Fibroblast of the conjunctiva (primary cell): ENCODE data around the gene APBB2.
A peak's percentile ranks its signal among the peaks of the same experiment; 100 is the strongest.

ENCODE experiments used
- DNase-seq: peaks from one replicate; pipeline ENCODE4 v3.0.0-alpha.2; 2010; ENCODE audit warnings: low read depth

Gene APBB2

DNA sequence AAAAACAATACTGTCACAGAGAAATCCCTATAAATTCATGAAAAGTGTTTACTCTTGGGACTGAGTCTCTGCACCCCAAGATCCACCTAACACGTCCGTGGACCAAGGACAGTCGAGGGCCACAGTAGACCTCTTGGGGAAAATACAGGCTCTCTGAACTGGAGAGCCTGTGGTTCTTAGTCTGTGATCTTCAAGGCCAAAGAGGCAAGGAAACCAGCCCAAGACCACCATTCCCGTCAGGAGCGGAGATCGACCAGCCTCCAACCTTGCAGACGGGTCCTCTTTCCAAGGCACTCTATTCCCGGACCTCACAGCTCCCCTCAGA is 1.6 kb upstream of the APBB2 start:
- no peak for DNase-seq

DNA sequence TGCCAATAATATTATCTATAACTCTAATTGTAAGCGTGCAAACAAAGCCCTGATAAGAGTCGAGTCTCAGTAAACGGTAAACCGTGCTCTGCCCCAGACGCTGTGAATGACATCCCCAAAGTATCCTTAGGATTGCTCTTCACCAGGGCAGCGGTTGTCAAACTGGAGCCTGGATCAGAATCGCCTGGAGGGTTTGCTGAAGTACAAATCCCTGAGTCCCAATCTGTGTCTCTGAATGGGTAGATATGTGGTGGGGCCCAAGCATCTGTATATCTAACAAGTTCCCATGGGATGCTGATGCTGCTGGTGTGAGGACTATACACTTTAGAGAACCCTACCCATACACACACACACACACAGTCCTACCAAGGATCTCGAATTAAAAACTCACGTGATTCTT is 813 bp upstream of the APBB2 start:
- DNase-seq, result no peak

DNA sequence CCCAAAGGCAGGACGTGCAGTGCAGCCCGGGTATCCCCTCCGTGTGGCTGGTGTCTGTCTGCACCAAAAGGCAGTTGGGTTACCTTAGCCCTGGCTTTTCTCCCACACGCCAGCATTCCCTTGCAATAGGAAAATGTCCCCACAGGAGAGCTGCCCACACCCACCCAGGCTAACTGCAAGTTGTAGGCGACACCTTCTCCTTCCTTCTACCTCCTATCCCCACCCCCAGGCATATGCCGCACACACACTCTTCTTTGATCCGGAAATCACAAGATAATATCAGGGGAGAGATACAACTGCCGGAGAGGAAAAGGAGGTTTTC is 444 bp upstream of the APBB2 start:
- no peak for DNase-seq

DNA sequence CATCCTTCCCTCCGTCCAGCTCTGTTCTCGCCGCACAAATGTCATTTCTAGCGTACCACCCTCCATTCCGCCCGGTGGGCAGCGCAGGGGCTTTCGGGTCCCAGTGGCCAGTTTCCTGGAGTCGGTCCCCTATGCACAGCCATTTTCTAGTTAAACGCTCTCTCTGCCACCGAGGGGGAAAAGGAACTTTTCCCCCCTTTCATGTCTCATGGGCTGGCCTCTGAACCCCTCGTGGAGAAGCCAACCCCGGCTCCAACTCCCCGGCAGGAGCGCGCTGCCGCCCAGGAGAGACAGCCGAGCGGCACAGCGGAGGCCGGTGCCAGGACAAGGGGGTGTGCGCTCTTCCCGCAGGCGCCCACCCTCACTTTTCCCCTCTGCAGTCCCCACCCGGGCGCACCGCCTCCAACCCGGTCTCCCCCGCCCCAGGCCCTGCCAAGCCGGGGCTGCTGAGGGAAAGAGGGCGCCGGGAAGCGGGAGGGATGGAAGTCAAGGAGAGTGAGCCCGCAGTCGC is 662 bp downstream of the APBB2 start:
- no peak for DNase-seq

DNA sequence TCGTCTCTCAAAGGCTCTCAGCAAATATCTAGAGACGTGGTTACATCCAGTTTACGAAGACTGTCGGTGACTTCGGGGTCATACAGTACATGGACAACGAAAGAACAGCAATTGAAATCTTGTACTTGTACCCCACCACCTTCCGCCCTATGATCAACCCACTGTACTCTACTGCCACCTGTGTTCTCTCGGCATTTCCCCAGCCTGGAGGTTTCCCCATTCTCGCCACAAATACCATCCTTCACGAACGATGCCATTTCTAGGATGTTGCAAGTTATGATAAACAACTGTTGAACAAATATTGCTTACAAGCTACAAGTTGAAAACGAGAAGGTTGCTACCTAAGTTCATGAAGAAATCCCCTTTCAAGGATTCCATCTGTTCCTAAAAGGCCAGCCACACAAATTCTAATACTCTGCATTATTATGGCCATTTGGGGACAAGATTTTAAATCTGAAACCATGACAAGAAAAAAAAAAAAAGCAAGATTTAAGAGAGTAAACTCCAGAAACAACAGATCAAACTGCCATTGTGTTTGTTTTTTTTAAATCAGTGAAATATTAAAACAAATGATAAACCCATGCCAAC is 1.6 kb downstream of the APBB2 start:
- DNase-seq, result peak; percentile 64

DNA sequence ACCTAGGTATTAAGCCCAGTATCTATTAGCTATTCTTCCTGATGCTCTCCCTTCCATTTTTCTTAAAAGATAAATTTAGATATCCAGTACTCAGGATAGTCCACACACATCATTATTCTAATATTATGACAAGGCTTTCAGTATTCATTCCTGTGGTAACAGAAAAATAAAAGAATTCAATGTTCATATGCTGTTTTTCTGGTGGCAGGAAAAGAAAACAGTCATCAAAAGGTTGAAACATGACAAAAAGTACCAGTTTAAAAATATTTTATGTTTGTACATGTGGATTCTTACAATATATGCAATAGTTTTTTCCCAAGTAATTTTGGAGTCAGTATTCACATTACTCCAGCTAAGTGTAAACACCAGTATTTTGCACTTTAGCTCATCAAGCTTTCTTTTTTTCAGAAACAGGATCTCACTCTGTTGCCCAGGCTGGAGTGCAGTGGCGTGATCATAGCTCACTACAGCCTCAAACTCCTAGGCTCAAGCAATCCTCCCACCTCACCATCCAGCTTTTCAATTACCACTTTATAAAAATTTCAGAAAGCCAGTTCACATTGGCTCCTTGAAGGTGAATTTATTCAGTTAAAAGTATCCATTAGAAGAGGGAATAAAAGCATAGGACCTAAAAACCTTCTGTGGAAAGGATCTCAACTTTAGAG is 2.3 kb downstream of the APBB2 start:
- no peak for DNase-seq

DNA sequence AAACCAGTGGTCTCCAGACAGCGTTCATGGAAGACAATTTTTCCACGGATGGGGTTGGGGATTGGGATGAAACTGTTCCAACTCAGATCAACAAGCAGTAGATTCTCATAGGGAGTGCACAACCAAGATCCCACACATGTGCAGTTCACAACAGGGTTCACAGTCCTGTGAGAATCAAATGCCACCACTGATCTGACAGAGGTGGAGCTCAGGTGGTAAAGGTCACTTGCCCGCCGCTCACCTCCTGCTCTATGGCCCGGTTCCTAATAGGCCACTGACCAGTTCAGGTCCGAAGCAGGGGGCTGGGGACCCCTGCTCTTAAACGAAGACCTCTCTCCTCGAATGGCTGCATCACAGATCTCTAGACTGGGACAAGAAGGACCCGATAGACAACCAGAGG is 4.4 kb downstream of the APBB2 start:
- DNase-seq, result no peak

DNA sequence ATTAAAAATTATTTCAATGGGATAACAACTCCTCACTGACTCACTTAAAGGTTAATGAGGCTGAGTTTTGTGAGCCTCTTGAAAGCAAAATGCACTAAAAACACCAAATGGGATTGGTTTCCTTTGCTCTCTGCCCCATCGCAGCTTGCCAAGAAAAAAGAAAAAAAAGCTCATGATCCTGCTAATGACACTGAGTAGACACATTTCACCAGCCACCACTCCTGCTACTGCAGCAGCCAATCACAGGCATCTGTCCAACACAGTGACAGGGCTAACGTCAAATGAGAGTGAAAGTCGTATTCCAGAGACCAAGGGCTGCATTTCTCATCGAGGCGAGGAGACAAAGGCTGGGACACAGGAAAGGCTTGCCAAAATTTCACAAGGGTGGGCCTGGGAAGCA is 5.2 kb downstream of the APBB2 start:
- no peak for DNase-seq

DNA sequence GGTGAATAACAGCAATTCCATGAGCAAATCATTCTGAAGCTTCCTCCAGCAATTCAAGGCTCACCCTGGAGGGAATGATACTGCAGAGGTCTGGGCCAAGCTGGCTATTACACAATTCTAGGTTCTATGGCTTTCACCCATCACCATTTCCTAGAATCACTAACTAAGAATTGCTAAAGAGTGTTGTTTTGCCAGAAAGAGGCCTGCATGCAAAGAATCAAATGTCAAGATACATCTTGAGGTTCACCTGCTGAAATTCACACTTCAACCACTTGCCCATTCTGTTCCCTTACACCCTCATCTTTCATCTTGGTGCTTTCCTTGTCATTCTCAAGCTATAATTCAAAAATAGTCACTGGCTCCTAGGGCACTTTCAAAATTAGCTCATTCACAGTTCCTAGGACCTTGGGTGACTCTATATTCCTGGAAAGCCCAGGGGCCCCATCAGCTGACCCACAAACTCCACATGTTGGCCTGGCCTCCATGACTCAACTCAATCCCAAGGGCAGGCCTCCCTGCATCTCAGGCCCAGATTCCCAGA is 7.0 kb downstream of the APBB2 start:
- DNase-seq, result no peak

DNA sequence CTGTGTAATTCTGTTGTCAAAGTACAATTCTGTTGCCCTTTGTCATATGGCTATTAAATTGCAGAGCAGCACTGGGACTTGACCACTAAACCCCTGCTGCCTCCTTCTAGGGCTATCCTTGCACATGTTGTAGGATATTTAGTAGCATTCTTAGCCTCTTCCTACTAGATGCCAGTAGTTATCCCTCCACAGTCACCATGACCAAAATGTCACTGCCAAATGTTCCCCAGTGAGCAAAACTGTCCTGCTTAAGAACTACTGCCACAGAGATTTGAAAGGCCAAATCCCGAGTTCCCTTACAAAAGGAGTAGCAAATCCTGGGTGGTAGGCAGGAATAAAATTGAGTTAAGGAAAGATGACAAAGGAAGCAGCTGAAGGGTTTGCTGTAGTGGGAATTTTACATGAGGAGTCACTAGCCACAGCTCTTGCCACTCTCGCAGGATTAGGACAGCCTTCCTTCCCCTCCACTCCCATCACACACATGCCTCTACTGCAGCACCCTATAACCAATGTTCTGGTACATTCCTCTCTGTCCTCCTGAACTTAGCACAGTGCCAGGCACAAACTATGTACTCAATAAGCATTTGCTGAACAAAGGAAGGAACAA is 8.4 kb downstream of the APBB2 start:
- DNase-seq, result no peak

DNA sequence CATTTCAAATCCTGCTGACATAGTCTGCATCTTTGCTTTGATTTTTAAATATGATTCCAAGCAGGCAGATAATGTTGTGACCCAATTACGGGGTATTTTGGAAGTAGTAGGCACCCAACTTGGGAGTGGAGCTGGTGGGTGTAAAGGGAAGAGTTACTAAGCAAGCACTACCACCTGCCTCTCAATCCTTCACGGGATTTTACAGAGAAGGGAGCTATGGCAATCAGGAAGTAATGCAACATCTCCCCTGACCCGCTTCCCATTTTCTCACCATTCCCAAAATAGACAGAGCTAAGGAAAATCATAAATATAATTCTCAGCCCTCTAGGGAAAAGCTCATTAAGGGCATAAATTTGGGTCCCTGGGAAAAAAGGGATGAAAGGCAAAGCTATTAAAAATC is 9.2 kb downstream of the APBB2 start:
- no peak for DNase-seq

DNA sequence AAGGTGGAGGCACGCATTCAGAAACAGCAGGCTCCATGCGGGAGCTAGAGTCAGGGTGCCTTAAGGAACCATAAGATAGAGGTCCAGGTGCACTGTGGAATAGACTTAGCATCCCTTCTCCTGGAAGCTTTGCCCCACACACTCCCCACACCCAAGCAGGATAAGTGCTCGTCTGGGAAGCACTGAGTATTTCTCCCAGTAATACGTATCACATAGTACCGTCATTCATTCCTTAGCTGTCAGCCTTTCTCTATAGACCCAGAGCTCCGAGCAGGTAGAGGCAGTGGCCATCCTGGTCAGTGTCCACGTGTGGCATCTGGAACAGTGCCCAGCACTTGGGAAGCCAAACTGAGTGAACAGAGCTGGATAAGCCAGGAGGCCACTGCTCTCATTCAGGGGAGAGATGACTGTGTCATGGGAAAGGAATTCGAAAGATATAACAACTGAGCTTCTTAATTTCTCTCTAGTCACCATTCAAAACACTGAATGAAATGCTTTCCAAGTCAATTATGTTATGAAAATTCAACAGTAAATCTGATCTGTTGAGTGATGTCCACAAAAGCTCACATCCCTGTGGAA is 9.9 kb downstream of the APBB2 start:
- DNase-seq, result no peak

DNA sequence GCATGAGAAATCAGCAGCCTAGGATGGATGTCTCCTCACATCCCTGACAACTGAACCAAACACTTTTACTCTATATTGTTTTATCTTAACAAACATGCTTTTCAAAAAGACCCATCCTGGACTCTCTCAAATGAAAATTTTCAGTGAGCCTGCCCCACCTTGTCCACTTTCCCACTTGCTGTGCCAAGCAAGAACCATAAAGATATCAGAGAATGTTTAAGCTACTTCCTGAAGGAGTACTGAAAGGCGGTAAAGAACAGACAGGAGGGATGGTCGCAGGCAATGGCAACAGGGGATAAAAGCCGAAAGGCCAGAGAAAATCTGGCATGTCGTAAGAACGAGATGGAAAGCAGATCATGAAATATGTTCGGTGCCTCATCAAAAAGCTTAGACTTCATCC is 10.5 kb downstream of the APBB2 start:
- DNase-seq, result no peak

DNA sequence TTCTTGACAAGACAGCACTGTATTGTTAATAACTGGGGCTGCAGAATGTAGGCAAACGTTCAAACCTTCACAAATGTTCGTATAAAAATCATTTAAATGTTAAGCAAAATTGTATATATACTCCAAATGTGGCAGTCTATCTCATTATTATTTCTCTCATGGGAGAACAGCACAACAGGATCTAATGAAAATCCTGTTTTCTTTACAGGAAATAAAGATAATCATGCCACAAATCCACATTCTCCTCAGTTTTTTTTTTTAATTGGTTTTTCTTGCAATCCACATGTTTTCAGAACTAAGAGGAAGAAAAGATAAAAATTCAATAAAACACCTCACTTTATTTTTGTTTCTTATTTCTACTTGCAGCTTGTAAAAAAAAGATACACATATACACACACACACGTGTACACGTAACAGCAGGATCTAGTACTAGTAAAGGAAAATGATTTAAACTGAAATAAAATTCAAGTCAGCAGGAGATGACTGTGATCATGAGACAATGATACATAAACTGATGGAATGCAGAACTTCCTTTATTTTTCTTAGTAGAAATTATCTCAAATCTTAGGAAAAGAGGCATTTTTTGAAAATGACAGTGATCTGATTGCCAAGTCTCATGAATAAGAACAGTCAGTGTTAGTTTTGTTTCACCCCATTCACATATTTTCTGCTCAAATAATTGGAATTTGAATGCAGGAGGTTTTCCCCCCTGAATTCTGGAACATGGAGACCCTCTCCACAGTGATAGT is 11.3 kb downstream of the APBB2 start:
- no peak for DNase-seq

DNA sequence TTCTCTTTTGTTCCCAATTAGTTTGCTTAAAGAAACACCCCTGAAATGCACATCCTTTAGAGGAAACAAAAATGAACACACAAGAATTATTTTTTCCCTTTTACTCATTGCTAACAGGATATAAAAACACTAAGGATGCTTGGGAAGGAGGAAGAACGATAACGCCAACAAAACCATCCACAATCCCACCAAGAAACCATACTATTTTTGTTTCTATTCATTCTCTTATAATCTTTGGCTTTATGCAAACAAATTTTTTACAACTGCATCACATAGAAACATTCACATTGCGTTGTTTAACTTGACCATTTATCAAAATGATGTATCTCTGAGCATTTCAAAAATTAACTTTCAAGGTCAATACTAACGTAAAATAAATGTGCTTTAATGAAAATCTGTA is 12.0 kb downstream of the APBB2 start:
- DNase-seq, result no peak

DNA sequence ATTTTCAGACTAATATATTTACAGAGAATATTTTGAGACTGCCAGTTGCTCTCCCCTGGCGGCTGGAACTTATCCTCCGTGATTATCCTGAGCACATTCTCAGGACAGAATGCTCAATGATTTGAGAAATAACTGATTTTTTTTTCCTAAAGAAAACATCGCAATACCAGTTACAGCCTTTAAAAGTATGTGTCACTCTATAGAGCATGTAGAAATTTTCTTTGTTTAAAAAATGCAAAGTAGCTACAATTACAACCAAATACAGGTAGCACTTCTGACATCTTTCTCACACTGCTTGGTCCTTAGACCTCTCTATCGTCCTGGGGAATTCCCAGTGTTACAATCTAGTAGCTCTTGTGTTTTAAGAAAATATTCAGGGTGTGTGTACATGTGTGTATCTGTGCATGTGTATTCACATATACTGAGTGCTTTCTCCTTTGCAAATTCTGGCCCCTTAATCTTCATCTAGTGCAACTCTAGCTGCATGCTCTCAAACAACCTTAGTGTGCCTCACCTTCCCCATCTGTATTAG is 13.8 kb downstream of the APBB2 start:
- DNase-seq, result no peak

DNA sequence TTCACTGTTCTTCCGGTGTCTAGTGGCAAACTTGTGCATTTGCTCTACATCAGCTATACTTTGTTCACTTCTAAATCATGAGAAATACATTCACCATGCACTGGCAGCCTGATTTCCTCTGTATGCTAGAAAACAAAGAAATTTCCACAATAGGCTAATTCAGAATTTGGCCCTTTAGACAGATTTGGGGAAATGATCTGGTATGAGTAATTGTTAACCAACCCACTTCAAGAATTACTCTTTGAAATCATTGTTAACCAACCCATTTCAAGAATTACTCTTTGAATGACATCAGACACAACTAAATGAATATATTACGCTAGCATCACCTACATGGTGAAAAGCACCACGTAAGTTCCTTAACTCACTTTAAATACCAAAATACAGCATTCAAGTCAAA is 14.6 kb downstream of the APBB2 start:
- no peak for DNase-seq

DNA sequence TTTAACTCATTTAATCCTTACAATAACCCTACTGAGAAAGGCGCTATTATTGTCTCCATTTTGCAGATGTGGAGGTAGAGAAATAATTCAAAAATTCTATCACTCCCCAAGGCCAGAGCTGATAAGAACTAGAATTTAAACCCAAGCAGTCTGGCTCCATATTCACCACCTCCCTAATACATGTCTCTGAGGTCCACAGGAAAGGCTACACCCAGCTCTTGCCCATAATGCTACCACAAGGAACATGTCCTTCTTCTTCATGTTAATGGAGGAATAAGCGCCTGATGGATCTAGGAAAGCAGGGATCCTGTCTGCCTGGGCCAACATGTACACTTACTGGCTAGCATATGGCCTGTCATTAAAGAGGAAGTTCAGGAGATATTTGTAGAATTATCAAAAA is 16.3 kb downstream of the APBB2 start:
- no peak for DNase-seq

DNA sequence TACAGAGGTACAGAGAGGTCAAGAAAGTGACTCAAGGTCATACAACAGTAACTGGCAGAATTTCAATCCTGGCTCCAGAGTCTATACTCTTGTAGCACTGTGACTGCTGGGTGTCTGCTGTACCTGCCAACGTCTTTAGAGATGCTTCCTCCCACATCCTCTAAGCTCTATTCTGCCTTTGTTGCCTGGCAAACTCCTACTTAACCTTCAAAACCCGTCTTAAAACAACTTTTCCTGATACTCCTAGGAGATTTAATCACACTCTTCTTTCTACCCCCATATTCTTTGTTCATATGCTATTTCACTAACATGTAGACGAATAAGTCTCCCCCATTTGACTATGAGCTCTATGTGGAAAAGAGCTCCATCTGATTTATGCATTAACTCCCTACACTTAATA is 16.8 kb downstream of the APBB2 start:
- DNase-seq, result no peak

DNA sequence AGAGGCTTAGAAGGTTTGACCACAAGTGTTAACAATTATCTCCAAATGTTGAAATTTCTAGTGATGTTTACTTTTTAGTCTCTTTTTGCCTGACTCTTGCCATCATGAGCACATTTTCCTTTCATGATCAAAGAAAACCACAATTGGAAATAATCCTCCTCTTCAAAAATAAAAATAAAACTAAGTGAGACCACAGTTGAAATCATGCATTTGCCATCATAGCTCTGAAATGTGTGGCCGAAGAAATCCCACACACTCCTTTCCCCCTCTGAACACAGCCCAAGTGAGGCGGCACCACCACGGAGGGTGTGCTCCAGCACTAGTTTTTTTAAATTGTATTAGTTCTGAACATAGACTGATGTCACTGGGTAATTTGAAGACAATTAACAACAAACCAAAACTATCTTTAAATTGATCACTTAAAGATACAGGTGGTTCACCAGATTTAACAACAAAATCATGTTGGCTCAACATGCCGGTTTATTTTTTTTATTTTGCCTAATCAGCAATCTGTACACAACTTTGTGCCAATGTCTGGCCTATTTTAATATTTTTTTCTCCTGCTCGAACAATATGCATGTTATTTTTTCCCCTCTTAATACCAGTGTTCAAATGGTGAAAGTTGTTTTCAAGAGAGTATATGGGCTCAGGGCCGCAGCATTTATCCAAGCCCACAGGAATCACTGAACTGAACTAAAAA is 17.6 kb downstream of the APBB2 start:
- DNase-seq, result no peak

DNA sequence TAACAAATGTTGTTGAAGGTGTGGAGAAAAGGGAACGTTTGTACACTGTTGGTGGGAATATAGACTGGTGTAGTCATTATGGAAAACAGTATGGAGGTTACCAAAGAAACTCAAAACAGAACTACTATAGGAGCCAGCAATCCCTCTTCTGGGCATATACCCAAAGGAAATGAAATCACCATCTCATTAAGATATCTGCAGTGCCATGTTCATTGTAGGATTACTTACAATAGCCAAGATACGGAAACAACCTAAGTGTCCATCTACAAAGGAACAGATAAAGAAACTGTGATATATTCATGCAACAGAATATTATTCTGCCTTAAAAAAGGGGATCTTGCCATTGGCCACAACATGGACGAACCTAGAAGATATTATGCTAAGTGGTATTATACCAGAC is 22.2 kb downstream of the APBB2 start:
- DNase-seq, result no peak

DNA sequence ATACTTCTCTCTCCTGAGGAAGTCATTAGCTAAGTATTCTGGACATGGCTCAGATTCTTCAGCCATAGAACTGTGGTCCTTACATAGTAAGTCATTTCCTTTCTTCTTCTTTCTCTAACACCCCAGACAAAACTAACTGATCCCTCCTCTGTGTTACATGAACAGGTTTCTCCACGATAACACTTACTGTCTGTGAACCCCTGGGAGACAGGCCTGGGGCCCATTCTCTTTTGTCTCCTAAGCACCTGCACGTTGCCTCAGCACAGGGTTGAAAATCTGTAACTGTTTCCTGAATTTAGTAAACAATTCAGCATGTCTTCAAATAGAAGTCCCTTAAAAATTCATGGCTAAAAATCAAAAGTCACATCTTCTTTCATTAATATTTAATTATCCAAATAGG is 24.7 kb downstream of the APBB2 start:
- no peak for DNase-seq
